Panc1 (cell line): ENCODE results near the gene NUDT3. TPM values are rescaled to one million over a fixed set of nuclear protein-coding genes. Genes with fewer than 3 reads are reported as not detected.
A peak's percentile ranks its signal among the peaks of the same experiment; 100 is the strongest.

ENCODE experiments used
- ATAC-seq: fragments of 200-7000 bp; cut with Tn5 transposase; 2 replicates; pipeline ENCODE4 v1.9.1; 2020; ENCODE audit warnings: mild to moderate bottlenecking, moderate library complexity
- BruUV-seq: library from RNA; stranded (reverse); fragments of 400-500 nt; replicated peaks from 2 replicates; lab custom pipeline; 2021; lab: Mats Ljungman, UMichigan
- CTCF ChIA-PET: fragments of 300-600 bp; sonication (Branson Sonifier 250); formaldehyde crosslinking; loops from one replicate; lab custom pipeline; 2022; ENCODE audit warnings: antibody characterized with exemption; lab: Charles Lee
- POLR2A ChIA-PET: fragments of 300-600 bp; sonication (Branson Sonifier 250); formaldehyde crosslinking; loops from one replicate; lab custom pipeline; 2022; ENCODE audit warnings: antibody characterized with exemption; lab: Charles Lee
- DNase-seq: peaks from one replicate; pipeline ENCODE4 v3.0.0-alpha.2; 2010; ENCODE audit warnings: low read depth, low spot score
- H3K27ac ChIP-seq: 2 replicates; pipeline ENCODE4 v1.5.1; 2011; ENCODE audit warnings: mild to moderate bottlenecking, low read length, inconsistent platforms
- H3K27me3 ChIP-seq: fragments of 200-500 bp; sonication (Bioruptor generic); 2 replicates; pipeline ENCODE4 v1.6.0; 2014; ENCODE audit warnings: low read length, inconsistent platforms; ENCODE audit not compliant: control insufficient read depth, insufficient read depth
- H3K36me3 ChIP-seq: fragments of 200-500 bp; sonication (Bioruptor generic); 2 replicates; pipeline ENCODE4 v1.5.1; 2014; ENCODE audit warnings: inconsistent platforms, mild to moderate bottlenecking, low read length, moderate library complexity; ENCODE audit not compliant: control insufficient read depth, insufficient read depth
- H3K4me1 ChIP-seq: 2 replicates; pipeline ENCODE4 v1.5.1; 2011; ENCODE audit warnings: inconsistent platforms, mild to moderate bottlenecking, low read length, moderate library complexity; ENCODE audit not compliant: control insufficient read depth, insufficient read depth
- H3K4me3 ChIP-seq, 2 experiments: 2 replicates each; pipeline ENCODE4 v1.5.1; 2011 to 2012; ENCODE audit warnings: low read depth in 2 of 2, low read length in 2 of 2, mild to moderate bottlenecking in 2 of 2, inconsistent platforms in 1 of 2, moderate library complexity in 1 of 2
- H3K9me3 ChIP-seq: fragments of 200-500 bp; sonication (Bioruptor generic); 2 replicates; pipeline ENCODE4 v1.5.1; 2014; ENCODE audit warnings: low read depth, mild to moderate bottlenecking, inconsistent platforms, low read length, moderate library complexity; ENCODE audit not compliant: control insufficient read depth, insufficient read depth
- CTCF ChIP-seq: fragments of 450-650 bp; IDR thresholded peaks from 2 replicates; pipeline ENCODE4 v1.5.1; 2017; ENCODE audit warnings: mild to moderate bottlenecking
- POLR2AphosphoS5 ChIP-seq: IDR thresholded peaks from 2 replicates; pipeline ENCODE4 v1.6.1; 2012; ENCODE audit warnings: mild to moderate bottlenecking, low read depth, low read length, moderate library complexity
- REST ChIP-seq, 2 experiments: IDR thresholded peaks; 2 replicates each; pipeline ENCODE4 v1.6.1; 2011 to 2012; ENCODE audit warnings: low read depth in 2 of 2, control low read depth in 1 of 2, low read length in 1 of 2, mild to moderate bottlenecking in 1 of 2, moderate library complexity in 1 of 2; ENCODE audit not compliant: insufficient read depth in 1 of 2
- SIN3A ChIP-seq: IDR thresholded peaks from 2 replicates; pipeline ENCODE4 v1.6.1; 2012; ENCODE audit warnings: low read depth, mild to moderate bottlenecking, low read length, moderate library complexity, borderline replicate concordance; ENCODE audit not compliant: insufficient read depth
- TCF7L2 ChIP-seq: IDR thresholded peaks from 2 replicates; pipeline ENCODE4 v1.6.1; 2011; ENCODE audit warnings: mild to moderate bottlenecking, low read depth, low read length, inconsistent platforms
- in situ Hi-C: cut with HindIII; loops from 2 replicates; pipeline ENCODE4 v1.10.0; 2016; ENCODE audit warnings: low sequenced_read_pairs, low pct_unique_long_range_greater_than_20kb
- intact Hi-C: fragments of 100-400 bp; cut with micrococcal nuclease; formaldehyde crosslinking; loops from one replicate; pipeline ENCODE4 v1.10.0; 2022; ENCODE audit not compliant: unreplicated experiment
- total RNA-seq: library from RNA; stranded (reverse); gene quantifications from one replicate; pipeline ENCODE4 v1.2.1, GENCODE V29; 2021; ENCODE audit not compliant: unreplicated experiment

The NUDT3 gene
- total RNA-seq, 1 experiment from 2014 or later, result 25.9 TPM

GRCh38 chr6:34342247-34342646 is 50.2 kb downstream of the NUDT3 start:
- Histone ChIP-seq H3K4me1 (peaks cover 12% of the 10 kb centered on the region; the same call in 1 of the 2 replicates), H3K4me3 (no peak overlapping the region), H3K36me3 (no peaks in the 10 kb centered on the region), H3K9me3 (no peaks in the 10 kb centered on the region), H3K27me3 (no peaks in the 10 kb centered on the region), H3K27ac (no peak overlapping the region)
- ChIA-PET POLR2A (interaction anchor here (0.5 kb wide), 1 partner anchor 50 kb away, joined by 3 read pairs; the partner anchor contains the start of gene NUDT3), CTCF (no interaction called here)
- no peak for ATAC-seq
- intact Hi-C loops (no loop called here), in situ Hi-C loops (no loop called here)
- TF ChIP-seq TCF7L2 (no peak), REST (IDR thresholded peaks at IDR 0.05; ENCODE audit: insufficient read depth in 1 of 2, low read depth in 2 of 2, low read length in 1 of 2) (no peak), SIN3A (no peak), POLR2AphosphoS5 (no peak), CTCF (no peak)
- no TSS peak for BruUV-seq
- no peak for DNase-seq

- no peak overlapping the region for H3K4me3 ChIP-seq
- no peaks in the 10 kb centered on the region for H3K9me3 ChIP-seq
- no peak for DNase-seq
- peaks cover 10% of the 10 kb centered on the region; the same call in 1 of the 2 replicates for H3K4me1 ChIP-seq
- H3K36me3 ChIP-seq, result no peaks in the 10 kb centered on the region
- no peak for TF ChIP-seq SIN3A
- TF ChIP-seq POLR2AphosphoS5, result no peak
- TF ChIP-seq CTCF, result no peak
- TF ChIP-seq REST (IDR thresholded peaks at IDR 0.05; ENCODE audit: insufficient read depth in 1 of 2, low read depth in 2 of 2, low read length in 1 of 2), result no peak
- no peak for TF ChIP-seq TCF7L2
- CTCF ChIA-PET, result no interaction called here
- no TSS peak for BruUV-seq
- POLR2A ChIA-PET, result interaction anchor here (0.5 kb wide), 1 partner anchor 51 kb away, joined by 3 read pairs; the partner anchor contains the start of gene NUDT3
- no peak overlapping the region for H3K27ac ChIP-seq
- no peaks in the 10 kb centered on the region for H3K27me3 ChIP-seq
- intact Hi-C loops (no loop called here), in situ Hi-C loops (no loop called here)
- ATAC-seq, result 0 out of 2 replicates have a peak, but pooled peaks have one; percentile 42
Observed at GRCh38 chr6:34341481-34341971, 50.9 kb downstream of the NUDT3 start.
